CD4-positive, alpha-beta T cell treated with Interleukin-4 for 4 hours (primary cell): ENCODE data around the gene NEIL1.
A peak's percentile ranks its signal among the peaks of the same experiment; 100 is the strongest.
"Not testable (repeated sequence)": the region's sequence is repeated elsewhere in the genome, so short reads cannot be mapped to it uniquely, and the experiment has no call there.

Experiments used
- DNase-seq: peaks from one replicate; pipeline ENCODE4 v3.0.0-alpha.2; 2020

NEIL1 gene, protein sequence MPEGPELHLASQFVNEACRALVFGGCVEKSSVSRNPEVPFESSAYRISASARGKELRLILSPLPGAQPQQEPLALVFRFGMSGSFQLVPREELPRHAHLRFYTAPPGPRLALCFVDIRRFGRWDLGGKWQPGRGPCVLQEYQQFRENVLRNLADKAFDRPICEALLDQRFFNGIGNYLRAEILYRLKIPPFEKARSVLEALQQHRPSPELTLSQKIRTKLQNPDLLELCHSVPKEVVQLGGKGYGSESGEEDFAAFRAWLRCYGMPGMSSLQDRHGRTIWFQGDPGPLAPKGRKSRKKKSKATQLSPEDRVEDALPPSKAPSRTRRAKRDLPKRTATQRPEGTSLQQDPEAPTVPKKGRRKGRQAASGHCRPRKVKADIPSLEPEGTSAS

DNA sequence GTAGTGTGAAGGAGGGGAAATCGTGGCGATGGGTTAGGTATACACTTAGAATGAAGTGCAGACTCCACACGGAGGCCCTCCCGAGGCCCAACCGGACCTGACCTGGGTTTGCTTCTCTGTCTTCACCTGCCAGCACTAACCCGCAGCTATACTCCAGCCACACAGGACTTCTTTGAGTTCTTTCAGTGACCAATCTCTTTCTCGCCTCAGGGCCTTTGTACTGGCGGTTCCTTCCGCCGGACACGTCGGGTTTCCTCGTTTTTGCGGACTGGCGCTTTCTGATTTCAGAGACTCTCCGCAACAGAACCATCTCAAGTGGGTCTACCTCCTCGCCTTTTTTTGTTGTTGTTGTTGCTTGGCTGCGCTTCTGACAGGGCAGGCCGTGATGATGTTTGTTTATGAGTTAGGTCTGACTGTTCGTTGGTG lies at the start of gene NEIL1:
Gene NEIL1 (plus strand): TSS at position 244 of the 426 bp plus-strand sequence. CDS start 1,867 bp downstream, outside the sequence.
- DNase-seq, result no peak

DNA sequence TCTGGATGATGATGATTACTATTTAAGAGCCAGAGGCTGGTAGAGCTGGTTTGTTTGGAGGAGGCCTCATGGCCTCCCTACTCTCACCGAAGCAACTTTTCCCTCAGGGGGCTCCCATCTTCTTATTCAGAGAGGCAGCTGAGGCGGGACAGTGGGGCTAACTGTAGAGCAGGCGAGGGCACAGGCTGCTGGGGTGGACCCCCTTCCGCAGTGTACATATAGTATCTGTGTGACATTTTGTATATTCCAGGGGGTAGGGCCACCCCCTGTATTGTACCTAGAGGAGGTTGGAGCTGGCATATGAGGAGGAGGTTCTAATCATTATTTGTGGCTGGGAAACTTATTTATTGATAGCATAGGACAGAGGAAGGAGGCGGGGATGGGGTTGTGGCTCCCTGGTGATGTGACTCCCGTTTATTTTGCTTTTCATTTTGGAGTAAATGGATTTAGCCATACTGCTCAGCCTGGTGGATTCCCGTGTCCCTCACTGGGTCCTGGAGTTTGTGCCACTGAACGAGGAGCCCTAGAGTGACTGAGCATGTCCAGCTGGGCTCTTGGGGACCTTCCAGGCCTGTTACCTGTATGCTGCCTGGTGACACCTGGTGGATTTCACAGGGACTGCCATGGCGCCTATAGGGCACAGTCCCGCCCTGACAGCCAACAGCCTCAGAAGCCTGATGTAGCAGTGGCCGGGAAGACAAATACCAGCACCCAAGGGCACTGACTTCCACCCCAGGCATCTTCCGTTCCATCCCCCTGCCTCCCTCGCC lies 48.1 kb upstream of the NEIL1 start:
- not testable (repeated sequence) for DNase-seq

DNA sequence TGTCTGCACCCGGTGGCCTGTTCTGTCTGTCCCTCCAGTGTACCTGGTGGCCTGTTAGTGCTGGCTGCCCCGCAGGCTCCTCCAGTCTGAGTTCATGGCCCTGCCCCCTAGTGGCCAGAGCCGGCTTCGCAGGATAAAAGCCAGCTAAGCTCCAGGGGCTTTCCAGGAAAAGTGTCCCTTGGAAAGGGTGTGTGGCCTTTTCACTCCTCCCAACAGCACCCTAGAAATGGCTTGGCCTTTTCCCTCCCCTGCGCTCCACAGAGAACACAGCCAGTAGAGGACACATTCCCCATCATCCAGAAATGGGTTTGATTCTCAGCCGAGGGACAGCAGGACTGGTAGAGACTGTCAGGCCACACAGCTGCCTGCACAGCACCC lies 47.5 kb upstream of the NEIL1 start:
- DNase-seq, result peak; percentile 61

DNA sequence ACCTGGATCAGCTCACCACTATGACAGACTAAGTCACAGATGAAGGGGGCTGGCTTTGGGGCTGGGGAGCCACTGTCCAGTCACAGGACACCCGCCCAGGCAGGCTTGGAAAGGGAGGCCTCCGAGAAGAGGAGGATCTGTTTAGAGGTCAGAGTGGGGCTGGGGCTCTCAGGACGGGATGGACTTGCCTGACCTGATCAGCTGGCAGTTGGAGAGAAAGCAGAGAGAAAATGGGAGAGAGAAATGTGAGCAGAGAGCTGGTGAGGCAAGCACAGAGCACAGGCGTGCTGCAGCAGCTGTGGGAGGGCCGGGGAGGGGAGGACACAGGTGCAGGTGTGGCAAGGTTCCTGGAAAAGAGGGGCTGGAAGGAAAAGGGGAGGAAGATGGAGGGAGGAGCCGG lies 46.8 kb upstream of the NEIL1 start:
- not testable (repeated sequence) for DNase-seq

DNA sequence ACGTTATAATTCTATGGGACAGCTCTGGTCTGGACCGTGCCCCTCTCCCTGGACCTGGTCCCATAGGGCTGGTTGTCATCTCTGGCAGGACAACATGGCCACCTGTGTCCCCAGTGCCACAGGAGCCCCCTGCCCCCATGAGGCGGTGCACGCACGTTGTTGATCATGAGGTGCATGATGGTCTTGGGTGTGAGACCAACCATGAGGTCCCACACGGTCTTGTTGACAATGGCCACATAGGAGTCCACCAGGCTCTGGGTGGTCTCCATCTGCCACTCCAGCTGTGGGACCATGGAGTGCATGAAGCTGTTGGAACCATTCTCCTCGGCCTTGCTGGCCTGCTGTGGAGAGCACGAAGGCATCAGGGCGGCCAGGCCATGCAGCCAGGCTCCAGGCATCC lies 44.5 kb upstream of the NEIL1 start:
- DNase-seq, result no peak

DNA sequence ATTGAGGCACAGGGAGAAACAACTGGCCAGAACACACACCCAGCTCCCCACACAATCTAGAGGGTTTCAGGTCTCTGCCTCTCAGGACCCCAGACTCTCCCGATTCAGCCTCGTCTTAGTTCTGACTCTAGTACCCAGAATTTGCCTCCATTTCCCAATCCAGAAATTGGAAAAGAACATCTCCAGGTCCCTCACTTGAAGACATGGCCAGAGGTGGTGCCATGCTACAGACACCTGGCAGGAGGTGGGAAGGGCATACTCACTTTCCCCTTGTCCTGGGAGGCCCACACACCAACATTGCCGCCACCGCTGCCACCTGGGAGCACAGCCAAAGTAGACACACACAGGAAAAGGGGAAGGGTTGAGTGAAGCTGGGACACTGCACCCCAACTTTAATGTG lies 44.1 kb upstream of the NEIL1 start:
- not testable (repeated sequence) for DNase-seq

DNA sequence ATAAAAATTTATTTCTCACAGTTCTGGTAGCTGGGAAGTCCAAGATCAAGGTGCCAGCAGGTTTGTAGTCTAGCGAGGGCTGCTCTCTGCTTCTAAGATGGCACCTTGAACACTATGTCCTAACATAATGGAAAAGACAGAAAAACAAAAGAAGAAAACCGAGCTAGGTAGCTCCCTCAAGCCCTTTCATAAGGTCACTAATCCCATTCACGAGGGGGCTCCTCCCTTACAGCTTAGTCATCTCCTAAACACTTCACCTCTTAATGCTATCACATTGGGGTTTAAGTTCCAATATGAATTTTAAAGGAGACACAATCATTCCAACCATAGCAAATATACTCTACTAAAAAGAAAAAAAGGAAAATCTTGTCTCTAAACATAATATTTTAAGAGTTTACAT lies 40.7 kb upstream of the NEIL1 start:
- DNase-seq, result no peak

DNA sequence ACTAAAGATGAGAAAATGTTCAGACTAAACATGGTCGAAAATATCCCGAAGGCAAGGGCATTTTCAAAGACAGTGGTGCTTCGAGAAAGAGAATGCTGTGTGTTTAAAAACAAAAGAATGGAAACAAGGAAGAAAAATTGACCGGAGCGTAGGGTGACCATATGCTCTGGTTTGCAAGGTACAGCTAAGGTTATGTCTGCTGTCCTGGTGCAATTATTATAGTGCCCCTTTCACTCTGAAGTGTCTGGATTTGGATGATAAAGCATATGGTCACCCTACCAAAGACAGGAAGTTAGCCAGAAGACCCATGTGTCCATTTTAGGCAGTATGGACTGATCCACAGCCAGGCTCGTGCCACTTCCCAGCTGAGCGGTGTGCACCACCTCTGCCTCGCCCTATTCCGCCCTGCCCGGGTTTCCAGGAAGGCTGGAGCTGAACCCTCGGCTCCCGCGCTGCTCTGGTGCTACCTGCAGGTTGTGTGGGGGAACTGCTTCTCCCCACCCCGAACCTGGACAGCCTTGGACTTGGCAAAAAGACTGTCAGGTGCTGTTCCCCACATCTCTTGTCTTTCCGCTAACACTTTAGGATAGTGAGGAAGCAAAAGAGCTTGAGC lies 39.0 kb upstream of the NEIL1 start:
- no peak for DNase-seq

DNA sequence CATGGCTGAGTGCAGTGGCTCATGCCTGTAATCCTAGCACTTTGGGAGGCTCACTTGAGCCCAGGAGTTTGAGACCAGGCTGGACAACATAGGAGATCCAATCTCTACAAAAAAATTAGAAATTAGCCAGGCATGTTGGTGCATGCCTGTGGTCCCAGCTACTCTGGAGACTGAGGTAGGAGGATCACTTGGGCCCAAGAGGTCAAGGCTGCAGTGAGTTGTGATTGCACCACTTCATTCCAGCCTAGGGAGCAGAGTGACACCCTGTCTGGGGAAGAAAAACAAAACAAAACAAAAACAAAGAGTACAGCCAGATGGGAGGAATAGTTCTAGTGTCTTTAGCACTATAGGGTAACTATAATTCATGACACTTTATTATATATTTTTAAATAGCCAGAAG lies 37.1 kb upstream of the NEIL1 start:
- DNase-seq, result no peak

DNA sequence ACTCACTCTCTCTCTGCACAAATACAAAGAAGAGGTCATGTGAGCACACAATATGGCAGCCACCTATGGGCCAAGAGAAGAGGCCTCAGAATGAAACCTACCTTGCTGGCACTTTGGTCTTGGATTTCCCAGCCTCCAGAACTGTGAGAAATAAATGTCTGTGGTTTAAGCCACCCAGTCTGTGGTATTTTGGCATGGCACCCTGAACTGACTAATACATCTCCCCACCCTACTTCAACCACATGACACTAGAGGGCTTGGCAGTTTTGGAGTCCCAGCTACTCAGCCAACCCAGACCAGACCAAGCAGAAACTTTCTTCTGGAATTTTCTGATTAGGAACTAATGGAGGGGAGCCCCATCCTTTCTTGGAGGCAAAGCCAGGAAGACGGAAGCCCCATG lies 34.3 kb upstream of the NEIL1 start:
- DNase-seq, result not testable (repeated sequence)

DNA sequence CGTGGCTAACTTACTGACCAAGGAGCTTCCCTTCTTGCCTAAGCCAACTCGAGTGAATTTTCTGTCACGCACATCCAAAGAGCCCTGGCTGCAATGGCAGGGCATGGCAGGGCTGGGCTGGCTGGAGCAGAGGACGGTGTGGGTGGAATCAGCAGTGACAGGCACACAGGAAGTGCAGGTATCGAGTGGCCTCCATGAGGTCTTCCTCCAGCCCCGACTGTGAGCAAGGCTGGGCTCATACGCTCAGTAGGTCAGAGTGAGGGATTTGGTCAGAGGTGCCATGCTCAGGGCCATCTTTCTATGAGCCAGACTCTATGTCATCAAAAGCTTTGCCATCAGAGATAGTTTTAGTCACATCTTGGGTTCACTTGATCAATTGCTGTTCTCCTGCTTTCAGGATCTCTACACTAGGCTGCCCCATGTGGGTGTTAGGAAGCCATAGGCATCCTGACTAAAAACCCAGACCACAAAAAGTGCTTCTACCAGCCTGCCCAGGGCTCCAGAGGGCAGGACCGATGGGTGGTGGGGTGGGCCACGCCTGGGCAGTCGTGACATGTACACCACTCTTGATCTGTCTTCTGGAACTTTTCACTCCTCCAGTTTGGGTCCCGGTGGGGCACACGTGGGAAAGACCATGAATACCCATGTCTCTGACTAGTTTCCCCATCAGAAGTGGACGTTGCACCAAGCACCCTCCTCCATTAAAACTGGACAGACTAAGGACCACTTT lies 33.6 kb upstream of the NEIL1 start:
- DNase-seq, result no peak

DNA sequence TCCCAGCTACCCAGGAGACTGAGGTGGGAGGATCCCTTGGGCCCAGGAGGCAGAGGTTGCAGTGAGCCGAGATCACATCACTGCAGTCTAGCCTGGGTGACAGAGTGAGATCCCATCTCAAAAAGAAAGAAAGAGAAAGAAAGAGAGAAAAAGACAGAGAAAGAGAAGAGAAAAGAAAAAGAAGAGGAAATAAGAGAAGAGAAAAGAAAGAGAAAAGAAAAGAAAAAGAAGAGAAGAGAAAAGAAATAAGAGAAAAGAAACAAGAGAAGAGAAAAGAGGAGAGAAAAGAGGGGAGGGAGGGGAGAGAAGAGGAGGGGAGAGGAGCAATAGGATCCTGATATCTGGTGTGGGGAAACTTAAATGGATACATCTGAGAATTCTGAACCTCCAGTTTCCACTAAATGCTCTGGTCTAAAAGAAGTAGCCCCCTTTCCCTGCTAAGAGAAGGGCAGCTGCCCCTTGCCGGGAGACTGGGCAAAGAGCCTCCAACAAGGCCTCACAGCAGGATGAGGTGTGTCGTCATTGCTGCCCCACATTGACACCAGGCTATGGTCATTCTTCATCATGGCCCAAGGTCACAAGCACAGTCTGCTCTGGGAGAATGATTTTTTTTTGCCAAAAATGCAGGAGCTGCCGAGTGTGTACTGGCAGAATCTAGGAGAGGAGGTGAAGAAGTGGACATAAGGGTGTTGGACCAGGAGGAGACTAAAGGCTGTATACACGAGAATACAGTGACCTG lies 32.1 kb upstream of the NEIL1 start:
- DNase-seq, result no peak

DNA sequence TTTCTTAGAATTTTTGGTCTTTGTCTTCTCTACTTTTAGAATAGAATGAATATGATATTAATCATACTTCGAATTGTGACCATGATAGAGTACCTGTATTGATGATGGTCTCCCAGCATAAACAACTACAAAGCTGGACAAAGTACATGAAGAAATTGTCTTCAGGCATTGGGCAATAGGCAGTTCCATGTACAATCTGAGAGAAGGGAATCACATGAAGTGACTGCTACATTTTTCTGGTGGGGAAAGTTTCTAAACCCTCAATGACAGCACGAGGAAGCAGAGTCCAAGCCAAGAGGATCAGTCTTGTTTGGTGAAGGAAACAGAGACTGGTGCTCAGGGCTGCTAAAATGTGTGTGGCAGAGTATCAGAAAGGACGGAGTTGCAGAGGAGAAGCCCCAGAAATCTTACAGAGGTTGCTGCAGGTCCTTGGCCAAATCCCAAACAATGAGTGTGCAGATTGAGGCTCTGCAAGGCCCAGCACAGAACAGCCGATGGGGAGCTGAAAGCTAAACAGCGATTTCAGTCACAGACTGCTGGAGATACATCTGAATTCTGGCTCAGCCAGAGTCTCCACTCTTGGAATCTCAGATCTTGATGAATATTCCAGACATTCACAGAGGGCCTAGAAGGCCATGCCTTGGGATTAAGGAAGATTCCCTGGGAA lies 27.5 kb upstream of the NEIL1 start:
- DNase-seq, result not testable (repeated sequence)

DNA sequence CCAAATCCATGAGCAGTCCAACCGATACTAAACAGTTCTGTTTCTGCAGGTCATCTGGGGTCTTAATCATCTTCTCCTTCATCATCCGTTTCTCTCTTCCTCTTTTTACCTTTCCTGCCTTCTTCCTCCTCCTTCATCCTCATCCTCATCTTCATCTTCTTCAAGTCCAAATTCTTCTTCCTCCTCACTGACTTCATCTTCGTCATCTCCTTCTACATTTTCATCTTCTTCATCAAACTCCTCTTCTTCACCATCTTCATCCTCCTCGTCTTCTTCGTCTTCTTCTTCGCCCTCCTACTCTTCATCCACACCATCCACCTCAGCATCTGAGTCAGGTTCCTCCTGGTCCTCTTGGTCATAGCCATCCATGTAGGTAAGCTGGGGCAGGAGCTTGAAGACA lies 25.1 kb upstream of the NEIL1 start:
- no peak for DNase-seq

DNA sequence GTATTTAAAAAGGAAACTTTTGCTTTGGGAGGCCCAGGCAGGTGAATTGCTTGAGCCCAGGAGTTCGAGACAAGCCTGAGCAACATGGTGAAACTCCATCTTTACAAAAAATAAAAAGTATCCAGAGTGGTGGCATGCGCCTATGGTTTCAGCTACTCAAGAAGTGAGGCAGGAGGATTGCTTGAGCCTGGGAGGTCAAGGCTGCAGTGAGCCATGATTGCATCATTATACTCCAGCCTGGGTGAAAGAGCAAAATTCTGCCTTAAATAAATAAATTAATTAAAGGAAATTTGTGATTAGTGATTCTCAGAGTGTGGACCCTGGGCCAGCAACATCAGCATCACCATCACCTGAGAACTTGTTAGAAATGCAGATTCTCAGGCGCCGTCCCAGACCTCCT lies 20.9 kb upstream of the NEIL1 start:
- no peak for DNase-seq

DNA sequence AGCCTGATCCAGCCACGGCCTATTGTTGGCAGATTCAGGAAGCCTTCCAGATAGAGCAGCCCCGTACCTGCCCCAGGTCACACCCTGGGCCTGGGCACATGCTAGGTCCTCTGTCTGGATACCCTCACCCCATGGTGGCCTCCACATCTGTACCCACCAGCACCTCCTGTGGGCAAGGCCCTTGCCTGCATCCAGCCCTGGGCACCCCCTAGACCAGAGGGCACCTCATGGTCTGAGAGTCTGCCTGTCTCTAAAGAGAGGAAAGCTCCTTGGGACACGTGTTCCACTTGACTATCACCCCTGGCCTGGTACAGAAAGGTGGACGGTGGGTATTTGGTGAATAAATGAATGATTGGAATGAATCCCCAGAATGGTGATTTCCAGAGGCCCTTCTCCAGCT lies 19.8 kb upstream of the NEIL1 start:
- no peak for DNase-seq

DNA sequence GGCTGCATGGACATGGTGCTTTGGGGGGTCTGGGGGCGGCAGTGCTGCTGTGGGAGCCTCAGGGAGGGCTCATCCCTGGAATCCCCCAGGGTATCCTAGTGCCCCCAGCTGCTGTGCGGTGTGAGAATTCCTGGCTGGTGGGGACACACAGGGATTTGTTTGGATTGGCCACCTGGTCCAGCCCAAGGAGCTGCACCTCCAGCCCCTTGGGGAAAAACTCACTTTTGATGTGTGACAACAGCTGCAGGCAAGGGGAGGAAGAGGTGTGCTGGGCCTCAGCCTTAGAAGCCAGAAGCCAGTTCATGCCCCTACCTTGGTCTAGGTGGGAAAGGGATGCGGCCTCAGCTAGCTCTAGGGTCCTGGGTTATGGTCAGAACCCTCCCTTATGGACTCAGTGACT lies 19.3 kb upstream of the NEIL1 start:
- no peak for DNase-seq

DNA sequence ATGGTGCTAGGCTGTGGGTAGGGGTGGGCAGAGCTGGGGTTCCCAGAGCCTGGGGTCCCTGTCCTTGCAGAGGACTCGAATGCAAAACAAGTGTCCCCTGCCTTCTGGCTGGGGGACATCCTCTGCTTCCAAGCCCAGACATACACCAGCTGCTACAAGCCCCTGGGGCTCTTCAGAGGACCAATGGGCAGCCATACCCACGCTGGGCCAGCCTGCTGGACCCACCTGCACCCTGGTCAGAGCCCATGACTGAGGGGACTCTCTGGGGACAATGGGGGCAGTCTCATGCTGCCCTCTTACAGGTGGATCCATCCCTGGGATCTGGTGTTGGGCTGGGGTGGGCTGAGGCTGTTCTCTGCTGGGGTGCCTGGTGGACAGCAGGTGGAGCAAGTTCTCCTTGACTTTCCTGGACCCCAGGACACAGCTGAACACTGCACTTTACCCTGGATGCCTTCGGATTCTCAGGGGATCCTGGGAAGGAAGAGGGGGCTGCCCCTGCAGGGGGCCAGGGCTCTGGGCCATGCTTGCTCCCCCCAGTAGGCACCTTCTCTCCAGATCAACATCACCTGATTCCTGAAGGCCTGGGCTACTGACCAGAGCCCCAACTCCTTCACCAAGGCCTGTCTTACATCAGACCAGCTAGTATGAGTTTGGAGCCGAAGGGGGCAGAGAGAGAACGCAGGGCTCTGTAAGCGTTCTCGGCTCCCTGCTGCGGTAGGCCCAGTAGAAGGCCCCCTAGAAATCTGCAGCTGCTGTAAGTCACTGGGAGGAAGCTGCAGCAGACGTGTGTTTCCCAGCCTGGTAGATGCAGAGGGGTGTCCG lies 18.1 kb upstream of the NEIL1 start:
- no peak for DNase-seq

DNA sequence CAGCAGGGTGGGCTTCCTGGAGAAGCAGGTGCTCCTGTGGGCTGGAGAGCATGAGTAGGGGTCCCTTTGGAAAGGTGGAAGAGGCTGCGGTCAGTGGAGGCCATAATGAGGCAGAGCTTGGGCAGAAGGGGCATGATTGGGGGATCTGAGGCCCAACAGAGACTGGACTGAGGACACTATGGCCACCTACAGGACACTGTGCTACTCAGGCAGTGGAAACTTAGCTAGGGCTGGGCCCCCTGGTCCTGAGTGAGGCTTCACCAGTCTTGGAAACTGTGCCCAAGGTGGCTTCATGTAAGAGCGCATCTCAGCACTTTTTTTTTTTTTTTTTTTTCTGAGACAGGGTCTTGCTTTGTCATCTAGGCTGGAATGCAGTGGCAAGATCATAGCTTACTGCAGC lies 17.3 kb upstream of the NEIL1 start:
- no peak for DNase-seq

DNA sequence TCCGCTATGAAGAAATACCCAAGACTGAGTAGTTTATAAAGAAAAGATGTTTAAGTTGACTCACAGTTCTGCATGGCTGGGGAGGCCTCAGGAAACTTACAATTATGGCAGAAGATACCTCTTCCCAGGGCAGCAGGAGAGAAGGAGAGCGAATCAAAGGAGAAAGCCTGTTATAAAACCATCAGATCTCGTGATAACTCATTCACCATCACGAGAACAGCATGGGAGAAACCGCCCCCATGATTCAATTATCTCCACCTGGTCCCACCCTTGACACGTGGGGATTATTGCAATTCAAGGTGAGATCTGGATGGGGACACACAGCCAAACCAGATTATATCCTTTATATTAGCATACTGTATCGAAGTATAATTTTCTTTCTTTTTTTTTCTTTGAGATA lies 14.7 kb upstream of the NEIL1 start:
- not testable (repeated sequence) for DNase-seq
